ENCODE results near the gene ZNF326.

DNA sequence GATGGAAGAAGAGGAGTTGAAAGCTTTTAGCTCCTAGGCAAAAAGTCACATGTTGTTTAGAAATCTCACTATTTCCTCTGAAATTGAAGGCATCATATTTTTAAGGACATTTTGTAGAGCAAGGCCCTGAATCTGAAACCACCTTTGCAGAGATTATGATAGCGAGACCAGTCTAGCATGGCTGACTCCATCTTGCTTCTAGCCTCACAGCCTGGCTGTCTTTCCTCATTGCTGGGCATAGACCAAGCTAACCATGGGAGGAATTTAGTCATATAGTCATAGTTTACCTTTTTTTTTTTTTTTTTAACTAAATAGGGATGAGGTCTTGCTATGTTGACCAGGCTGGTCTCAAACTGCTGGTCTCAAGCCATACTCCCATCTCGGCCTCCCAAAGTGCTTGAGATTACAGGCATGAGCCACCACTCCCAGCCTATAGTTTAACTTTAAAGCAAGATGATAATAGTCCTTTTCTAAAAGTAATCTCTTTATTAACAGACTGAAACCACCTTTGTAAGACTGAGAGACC lies 42.2 kb upstream of the ZNF326 start:
- TF ChIP-seq POLR2A (IDR thresholded peaks at IDR 0.05; ENCODE audit: low read depth, low read length) (no peak), POLR2AphosphoS5 (IDR thresholded peaks at IDR 0.05; ENCODE audit: low read depth, low read length) (no peak)
